Stimulated activated CD4-positive, alpha-beta T cell treated with anti-CD3 and anti-CD28 coated beads, Interleukin-15, amount 100 ng/mL, for 24 hours (primary cell): ENCODE measurements around the gene PRSS57.

Experiments used
- DNase-seq: peaks from one replicate; pipeline ENCODE4 v3.0.0-alpha.2; 2020

Gene PRSS57

GRCh38 chr19:648904-649801 is 46.1 kb downstream of the PRSS57 start:
- no peak for DNase-seq

DNA sequence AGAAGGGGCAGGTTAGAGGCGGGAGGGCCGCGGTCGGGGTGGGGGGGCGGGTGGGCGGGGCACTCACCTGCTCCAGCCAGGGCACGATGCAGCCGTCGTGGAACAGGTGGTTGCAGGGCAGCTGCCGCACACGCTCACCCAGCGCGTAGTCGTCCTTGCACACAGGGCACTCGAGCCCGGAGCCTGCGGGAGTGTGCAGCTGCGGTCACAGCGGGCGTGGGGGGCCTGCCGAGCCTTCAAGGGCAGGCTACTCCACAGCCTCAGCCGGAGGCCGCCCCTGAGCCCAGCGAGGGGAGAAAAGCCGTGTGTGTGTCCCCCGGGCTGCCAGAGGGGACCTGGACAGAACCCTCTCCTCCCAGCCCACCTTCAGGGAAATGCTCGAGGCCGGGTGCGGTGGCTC is 46.9 kb downstream of the PRSS57 start:
- DNase-seq: no peak

- DNase-seq: no peak
Observed at GRCh38 chr19:647566-648284, 47.5 kb downstream of the PRSS57 start.

DNA sequence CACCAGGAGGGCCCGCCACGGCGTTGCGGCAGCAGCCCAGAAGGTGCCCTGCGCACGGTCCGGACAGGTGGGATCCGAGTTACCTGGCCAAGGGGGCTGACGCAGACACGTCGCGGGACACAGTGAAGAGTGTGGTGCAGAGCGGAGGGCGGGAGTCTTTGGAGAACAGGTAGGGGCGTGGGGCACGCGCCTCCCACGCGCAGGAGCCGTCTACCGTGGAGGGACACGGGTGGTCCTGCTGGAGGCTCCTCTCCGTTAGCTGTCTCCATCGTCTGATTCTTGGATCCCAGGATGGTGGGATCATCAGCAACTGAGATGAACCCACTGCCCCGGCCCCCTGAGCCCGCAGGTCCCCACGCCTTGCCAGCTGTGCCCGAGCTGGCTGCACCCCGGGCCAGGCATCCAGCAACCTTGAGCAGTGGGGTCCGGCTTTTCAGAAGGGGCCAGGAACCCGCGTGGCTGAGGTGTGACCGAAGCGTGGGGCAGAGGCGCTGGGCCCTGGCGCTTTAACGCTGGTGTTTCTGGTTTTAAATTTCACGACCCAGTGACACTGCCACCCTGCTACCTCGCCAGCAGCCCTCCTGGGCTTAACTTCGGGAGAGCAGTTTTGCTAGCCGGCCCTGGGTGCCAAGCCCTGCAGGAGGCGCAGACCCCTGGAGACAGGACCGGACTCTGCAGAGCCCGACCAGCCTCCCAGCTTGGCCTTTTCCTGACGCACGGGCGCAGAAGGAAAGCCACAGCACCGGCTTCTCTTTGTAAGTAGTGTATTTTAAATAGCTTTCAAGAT is 48.3 kb downstream of the PRSS57 start:
- no peak for DNase-seq

- DNase-seq: no peak
Observed at GRCh38 chr19:645912-646778, 49.1 kb downstream of the PRSS57 start.

- DNase-seq: no peak
Observed at GRCh38 chr19:644789-645188, 50.5 kb downstream of the PRSS57 start.

DNA sequence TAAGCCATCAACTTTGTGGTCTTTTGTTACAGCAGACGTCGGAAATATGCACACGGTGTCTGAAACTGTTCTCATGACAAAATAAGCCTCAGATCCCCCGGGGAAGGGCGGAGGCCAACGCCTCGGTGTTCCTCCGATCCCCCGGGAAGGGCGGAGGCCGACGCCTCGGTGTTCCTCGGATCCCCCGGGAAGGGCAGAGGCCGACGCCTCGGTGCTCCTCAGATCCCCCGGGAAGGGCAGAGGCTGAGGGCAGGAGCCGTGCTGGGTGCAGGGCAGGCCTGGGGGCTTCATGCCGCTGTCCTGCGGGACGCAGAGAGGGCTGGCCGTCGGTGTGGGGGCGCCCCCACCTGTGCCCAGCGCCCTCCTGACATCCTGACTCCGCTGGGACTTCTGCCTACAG is 50.9 kb downstream of the PRSS57 start:
- no peak for DNase-seq

- DNase-seq: no peak
Observed at GRCh38 chr19:643736-644135, 51.5 kb downstream of the PRSS57 start.

GRCh38 chr19:642767-643727 is 52.2 kb downstream of the PRSS57 start:
- DNase-seq: peak; percentile 27

DNA sequence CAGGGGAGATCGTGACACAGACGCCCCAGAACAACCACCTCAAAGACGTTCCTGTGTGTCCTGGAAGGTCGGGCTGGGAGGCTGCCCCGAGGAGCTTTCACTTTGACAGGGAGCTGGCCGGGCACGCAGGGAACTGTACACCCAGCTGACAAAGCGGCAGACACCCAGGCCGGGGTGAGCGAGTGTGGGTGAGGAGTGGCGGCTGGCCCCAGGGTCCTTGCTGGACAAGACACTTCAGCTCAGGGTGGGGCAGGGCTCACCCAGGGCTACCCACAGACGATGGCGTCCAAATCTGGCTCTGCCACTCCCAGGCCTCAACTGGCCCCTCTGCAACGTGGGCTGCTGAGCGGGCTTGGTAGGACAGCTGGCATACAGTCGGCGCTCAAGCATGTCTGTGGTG is 53.5 kb downstream of the PRSS57 start:
- DNase-seq: no peak

GRCh38 chr19:640606-641189 is 54.6 kb downstream of the PRSS57 start:
- no peak for DNase-seq

DNA sequence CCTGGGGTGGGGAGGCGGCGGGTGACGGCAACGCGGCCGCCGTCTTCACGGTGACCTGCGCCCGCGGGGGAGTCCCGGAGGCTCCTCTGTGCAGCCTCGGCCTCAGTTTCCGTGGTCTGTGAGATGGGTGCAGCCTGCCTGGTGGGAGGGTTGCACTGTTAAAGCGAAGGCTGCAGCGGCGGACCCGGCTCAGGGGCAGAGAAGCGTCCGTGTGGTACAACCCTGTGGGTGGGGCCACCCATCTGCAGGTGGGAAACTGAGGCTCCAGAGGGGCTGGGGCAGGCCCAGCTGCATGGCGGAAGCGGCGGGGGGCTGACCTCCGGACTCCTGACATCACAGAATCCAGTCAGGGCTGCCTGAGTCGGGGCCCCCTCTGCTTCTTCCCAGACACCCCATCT is 55.1 kb downstream of the PRSS57 start:
- DNase-seq: no peak

GRCh38 chr19:639253-640160 is 55.7 kb downstream of the PRSS57 start, which contains the start of gene FGF22:
Gene FGF22, plus strand, starts transcription at chr19:639879. Its CDS starts 47 bp downstream, at chr19:639926.
- DNase-seq: peak; percentile 97

- no peak for DNase-seq
Observed at GRCh38 chr19:638906-639252, 56.4 kb downstream of the PRSS57 start.
